NCI-H524 treated with DMSO at 0.1 percent for 48 hours (cell line): ENCODE measurements around the gene INSR.
"Not testable (repeated sequence)": the region's sequence is repeated elsewhere in the genome, so short reads cannot be mapped to it uniquely, and the experiment has no call there.

Experiments used
- DNase-seq: peaks from one replicate; lab custom pipeline; 2025; lab: John Stamatoyannopoulos, UW

Gene INSR

DNA sequence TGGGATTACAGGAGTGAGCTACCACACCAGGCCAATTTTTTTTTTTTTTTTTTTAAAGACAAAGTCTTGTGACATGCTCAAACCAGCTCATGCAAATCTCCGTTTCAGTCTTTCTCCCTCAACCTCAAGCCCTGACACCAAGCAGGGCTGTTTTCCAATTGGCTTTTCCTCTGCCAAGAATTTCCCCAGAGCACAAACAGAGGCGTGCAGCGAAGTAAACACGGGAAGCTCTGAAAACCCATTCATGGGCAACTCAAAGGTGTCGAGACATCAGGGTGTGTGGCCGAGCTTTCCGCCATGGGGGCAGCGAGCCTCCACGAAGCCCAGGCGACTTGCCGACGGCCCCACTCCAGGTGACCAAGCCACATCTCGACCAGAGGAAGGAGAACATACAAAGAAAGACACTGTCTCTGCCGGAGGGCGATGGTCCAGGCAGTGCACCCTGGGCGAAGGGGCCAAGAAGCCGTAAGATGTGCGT lies 70.0 kb downstream of the INSR start:
- no peak for DNase-seq

DNA sequence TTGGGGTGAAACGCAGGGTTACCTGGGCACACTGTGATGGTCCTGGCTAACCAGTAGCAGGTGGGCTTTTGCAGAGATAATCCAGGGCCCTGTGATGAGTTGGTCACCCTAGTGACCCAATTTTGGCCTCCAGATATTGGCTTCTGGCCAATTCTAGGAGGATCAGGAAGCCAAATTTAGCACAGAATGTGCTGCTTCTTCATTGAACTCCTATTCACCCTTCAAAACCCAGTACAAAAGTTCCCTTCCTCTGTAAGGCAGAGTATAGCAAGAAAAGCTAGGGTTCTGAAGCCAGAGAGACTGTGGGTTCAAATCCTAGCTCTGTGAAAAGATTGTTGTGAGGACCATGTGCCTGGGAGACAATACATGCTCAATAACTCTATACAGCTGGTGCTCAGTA lies 70.8 kb downstream of the INSR start:
- no peak for DNase-seq

DNA sequence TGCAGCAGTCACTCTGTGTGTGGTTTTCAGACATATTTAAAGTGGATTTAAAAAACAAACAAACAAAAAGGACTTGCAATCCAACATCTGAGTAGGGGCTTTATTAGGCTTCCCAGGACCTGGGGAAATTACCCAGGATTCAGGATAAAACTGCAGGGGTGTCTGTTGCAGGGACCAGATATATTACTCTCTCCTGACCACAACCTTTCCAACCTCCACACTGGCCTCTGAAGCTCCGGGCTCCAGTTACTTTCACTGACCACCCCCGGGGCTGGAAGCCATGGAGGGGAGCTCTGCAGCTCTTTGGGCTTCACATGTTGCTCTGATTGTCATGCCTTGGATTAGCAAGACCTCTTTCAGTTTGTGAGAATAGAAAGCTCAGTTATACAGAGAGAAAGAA lies 75.2 kb downstream of the INSR start:
- no peak for DNase-seq

GRCh38 chr19:7217861-7218260 lies 76.4 kb downstream of the INSR start:
- DNase-seq, result no peak

DNA sequence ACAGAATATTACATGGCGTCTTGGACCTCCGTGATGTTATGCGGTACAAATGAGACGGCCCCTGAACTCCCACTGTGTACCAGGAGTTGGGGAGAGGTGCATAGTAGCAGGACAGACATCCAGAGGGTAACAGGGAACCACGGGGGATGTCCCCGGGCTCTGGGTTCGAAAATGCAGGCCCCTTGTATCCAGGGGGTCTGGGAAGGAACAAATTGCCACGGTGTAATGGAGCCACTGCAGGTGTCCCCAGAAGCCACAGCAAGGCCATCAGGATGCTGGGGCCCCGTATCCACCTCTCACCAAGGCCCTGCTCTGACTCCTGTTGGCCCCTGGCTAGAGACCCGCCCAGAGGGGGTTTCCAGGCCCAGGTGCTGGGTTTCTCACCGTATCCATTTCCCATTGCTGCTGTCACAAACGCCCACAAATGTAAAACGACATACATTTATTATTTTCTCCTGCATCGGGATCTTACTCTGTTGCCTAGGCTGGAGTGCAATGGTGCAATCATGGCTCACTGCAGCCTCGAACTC lies 77.8 kb downstream of the INSR start:
- DNase-seq, result no peak

DNA sequence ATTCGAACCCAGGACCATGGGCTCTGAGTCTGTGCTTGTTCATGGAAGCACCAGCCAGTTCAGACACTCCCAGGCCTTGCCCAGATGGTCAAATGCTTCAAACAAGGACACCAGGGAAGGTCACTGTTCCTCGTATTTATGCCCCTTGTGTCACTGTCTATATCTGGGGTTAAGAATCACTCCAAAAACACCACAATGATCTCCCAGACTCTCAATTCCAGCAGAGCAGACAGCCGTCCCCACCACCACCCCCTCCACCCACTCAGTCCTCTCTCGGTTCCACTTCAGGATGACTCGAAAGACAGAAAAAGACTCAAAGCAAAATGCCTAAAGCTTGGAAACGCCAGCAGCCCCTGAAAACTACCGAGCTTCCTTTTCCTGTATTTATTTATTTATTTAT lies 79.0 kb downstream of the INSR start:
- no peak for DNase-seq

DNA sequence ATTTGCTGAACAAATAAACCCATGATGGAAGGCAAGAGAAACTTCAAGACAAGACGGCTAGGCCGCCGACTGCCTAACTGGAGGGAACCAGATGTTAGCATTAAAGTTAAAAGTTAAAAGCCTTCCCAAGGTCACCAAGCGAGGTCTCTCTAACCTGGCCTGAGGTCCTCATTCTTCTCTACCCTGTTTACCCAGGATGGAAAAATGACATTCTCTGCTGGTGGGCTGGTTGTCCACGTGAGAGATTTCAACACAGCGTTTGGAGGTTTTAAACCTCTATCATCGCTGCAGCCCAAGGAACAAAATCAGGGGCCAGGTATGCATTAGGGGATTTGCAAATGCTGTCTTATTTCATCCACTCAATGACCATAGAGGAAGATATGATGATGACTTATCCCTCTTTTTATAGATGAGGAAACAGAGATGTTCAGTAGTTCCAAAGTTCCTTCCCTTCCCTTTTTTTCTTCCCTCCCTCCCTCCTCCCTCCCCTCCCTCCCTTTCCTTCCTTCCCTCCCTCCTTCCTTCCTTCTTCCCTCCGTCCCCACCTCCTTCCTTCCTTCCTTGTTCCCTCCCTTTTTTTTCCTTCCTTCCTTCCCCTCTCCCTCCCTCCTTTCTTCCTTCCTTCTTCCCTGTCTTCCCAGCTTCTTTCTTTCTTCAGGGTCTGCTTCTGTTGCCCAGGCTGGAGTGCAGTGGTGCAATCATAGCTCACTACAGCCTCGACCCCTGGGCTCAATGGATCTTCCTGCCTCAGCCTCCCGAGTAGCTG lies 79.7 kb downstream of the INSR start:
- no peak for DNase-seq

GRCh38 chr19:7213628-7214323 lies 80.4 kb downstream of the INSR start:
- no peak for DNase-seq

- no peak for DNase-seq
These were observed 82.8 kb downstream of the INSR start for GRCh38 chr19:7211191-7211951.

DNA sequence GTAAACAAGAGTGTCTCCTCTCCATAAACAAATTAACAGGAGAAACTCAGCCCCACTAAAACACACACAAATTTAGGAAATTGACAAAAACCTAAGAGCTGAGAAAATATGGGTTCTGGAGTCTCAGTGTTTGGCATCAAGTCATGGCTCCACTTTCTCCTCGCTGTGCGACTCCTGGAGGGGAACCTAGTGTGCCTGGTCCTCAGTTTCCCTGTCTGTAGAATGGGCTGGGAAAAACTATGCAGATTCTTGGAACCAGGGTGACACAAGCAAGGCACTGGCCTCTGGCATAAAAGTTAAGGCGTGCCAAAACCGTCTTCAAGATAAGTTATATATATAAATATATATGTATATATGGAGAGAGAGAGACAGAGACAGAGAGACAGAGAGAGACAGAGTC lies 83.9 kb downstream of the INSR start:
- no peak for DNase-seq

DNA sequence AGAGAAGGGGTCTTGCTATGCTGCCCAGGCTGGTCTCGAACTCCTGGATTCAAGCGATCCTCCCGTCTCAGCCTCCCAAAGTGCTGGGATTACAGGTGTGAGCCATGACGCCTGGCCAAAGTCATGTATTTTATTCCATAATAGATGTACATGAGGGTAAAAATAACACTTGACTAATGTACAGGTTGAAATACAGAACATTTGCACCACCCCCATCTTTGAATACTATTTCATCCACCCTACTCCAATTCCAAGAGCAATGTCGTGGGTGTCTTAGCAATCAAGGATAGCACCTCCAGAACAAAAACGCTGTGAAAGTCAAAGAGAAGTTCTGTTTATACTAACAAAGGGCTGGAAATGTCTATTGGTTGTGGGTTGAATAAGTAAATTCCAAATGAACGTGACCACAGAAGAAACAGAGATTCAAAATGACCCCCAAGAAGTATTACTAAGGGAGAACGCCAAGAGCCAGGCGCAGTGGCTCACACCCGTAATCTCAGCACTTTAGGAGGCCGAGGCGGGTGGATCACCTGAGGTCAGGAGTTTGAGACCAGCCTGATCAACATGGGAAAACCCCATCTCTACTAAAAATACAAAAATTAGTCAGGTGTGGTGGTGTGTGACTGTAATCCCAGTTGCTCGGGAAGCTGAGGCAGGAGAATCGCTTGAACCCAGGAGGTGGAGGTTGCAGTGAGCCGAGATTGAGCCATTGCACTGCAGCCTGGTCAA lies 84.5 kb downstream of the INSR start:
- DNase-seq, result not testable (repeated sequence)

DNA sequence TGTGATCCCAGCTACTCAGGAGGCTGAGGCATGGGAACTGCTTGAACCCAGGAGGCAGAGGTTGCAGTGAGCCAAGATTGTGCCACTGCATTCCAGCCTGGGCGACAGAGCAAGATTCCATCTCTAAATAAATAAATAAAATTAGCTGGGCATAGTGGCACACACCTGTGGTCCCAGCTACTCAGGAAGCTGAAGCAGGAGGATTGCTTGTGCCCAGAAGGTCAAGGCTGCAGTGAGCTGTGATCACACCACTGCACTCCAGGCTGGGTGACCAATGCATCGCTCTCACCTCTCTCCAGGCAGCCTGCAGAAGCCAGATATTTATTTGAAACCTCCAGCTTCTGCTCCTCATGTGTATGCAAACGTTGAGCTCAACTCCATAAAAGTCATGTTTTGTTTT lies 85.2 kb downstream of the INSR start:
- DNase-seq, result not testable (repeated sequence)

GRCh38 chr19:7203332-7203731 lies 90.9 kb downstream of the INSR start:
- no peak for DNase-seq

GRCh38 chr19:7202888-7203287 lies 91.3 kb downstream of the INSR start:
- no peak for DNase-seq

GRCh38 chr19:7200736-7201135 lies 93.5 kb downstream of the INSR start:
- DNase-seq, result no peak

- no peak for DNase-seq
These were observed 94.3 kb downstream of the INSR start for GRCh38 chr19:7199613-7200533.

GRCh38 chr19:7197760-7198696 lies 96.2 kb downstream of the INSR start:
- DNase-seq, result no peak

DNA sequence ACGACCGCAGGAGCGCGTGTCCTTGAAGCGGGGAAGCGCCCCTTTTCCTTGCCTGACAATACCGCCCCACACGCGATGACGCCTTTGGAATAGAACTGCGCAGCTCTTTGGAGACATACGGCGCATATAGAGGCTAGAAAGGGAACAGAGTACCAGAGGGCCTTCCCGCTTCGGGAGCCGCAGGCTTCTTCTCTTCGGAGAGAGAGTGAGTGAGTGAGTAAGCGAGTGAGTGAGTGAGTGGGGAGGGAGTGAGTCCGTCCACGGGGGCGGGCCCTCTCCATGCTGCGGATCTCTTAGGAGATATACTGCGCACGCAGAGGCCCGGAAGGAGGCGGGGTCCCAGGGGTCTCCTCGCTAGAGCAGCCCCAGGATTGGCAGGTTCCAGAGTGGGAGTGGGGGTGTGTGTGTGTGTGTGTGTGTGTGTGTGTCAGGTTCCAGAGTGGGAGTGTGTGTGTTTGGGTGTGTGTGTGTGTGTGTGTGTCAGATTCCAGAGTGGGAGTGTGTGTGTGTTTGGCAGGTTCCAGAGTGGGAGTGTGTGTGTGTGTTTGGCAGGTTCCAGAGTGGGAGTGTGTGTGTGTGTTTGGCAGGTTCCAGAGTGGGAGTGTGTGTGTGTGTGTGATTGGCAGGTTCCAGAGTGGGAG lies 97.0 kb downstream of the INSR start:
- peak; percentile 23 for DNase-seq

GRCh38 chr19:7196763-7197118 lies 97.5 kb downstream of the INSR start:
- DNase-seq, result no peak
